GM23248 (cell line): Measurements from ENCODE around the gene EDAR. TPM values are rescaled to one million over a fixed set of nuclear protein-coding genes. Genes with fewer than 3 reads are reported as not detected.

Experiments
- DNase-seq: peaks from one replicate; pipeline ENCODE4 v3.0.0-alpha.2; 2015
- H2AFZ ChIP-seq: fragments of 200-600 bp; sonication (generic); 2 replicates; pipeline ENCODE4 v1.6.1; 2016; ENCODE audit warnings: antibody characterized with exemption
- H3F3A ChIP-seq: fragments of 200-600 bp; sonication (generic); 2 replicates; pipeline ENCODE4 v1.6.1; 2016; ENCODE audit warnings: mild to moderate bottlenecking, antibody characterized with exemption, mixed run types; ENCODE audit not compliant: insufficient read depth
- H3K27ac ChIP-seq: fragments of 200-600 bp; sonication (generic); 2 replicates; pipeline ENCODE4 v1.5.1; 2016; ENCODE audit warnings: mild to moderate bottlenecking
- H3K27me3 ChIP-seq: fragments of 200-600 bp; sonication (generic); replicated peaks from 2 replicates; pipeline ENCODE4 v1.6.1; 2016; ENCODE audit warnings: mild to moderate bottlenecking; ENCODE audit not compliant: insufficient read depth
- H3K36me3 ChIP-seq: fragments of 200-600 bp; sonication (generic); 2 replicates; pipeline ENCODE4 v1.6.1; 2016; ENCODE audit warnings: low read depth, mild to moderate bottlenecking
- H3K4me1 ChIP-seq: fragments of 200-600 bp; sonication (generic); 2 replicates; pipeline ENCODE4 v1.6.1; 2016; ENCODE audit warnings: mild to moderate bottlenecking; ENCODE audit not compliant: insufficient read depth
- H3K4me2 ChIP-seq: fragments of 200-600 bp; sonication (generic); one replicate; pipeline ENCODE4 v1.6.1; 2016; ENCODE audit warnings: mild to moderate bottlenecking; ENCODE audit not compliant: unreplicated experiment
- H3K4me3 ChIP-seq: fragments of 200-600 bp; sonication (generic); 2 replicates; pipeline ENCODE4 v1.5.1; 2016; ENCODE audit warnings: mild to moderate bottlenecking
- H3K79me2 ChIP-seq: fragments of 200-600 bp; sonication (generic); 2 replicates; pipeline ENCODE4 v1.6.1; 2016; ENCODE audit warnings: mild to moderate bottlenecking; ENCODE audit not compliant: insufficient read depth
- H3K9ac ChIP-seq: fragments of 200-600 bp; sonication (generic); 2 replicates; pipeline ENCODE4 v1.6.1; 2016; ENCODE audit warnings: mild to moderate bottlenecking
- H3K9me2 ChIP-seq: fragments of 200-600 bp; sonication (generic); 2 replicates; pipeline ENCODE4 v1.6.1; 2016; ENCODE audit warnings: mixed run types, mild to moderate bottlenecking, moderate library complexity; ENCODE audit not compliant: insufficient read depth
- H3K9me3 ChIP-seq: fragments of 200-600 bp; sonication (generic); one replicate; pipeline ENCODE4 v1.6.1; 2017; ENCODE audit warnings: low read depth
- H4K20me1 ChIP-seq: fragments of 200-600 bp; sonication (generic); 2 replicates; pipeline ENCODE4 v1.6.0; 2016; ENCODE audit not compliant: insufficient read depth
- EZH2 ChIP-seq: fragments of 200-600 bp; sonication (generic); IDR thresholded peaks from 2 replicates; pipeline ENCODE4 v1.6.1; 2018; ENCODE audit warnings: antibody characterized with exemption, mild to moderate bottlenecking; ENCODE audit not compliant: insufficient read depth, poor library complexity, severe bottlenecking
- EZH2phosphoT487 ChIP-seq: fragments of 200-600 bp; sonication (generic); IDR thresholded peaks from 2 replicates; pipeline ENCODE4 v1.6.1; 2018; ENCODE audit warnings: antibody characterized with exemption, moderate library complexity, mild to moderate bottlenecking, low read depth; ENCODE audit not compliant: insufficient read depth
- whole genome bisulfite sequencing, 2 experiments: methylation state at CpG; one replicate each; pipeline ENCODE4 v1.1.6; 2015 to 2017; ENCODE audit warnings: low lambda C conversion rate in 2 of 2, low coverage in 1 of 2; ENCODE audit errors: missing lambda C conversion rate in 2 of 2; 5-methylcytosine and 5-hydroxymethylcytosine counted together
- in situ Hi-C: fragments of 300-500 bp; cut with MboI; formaldehyde crosslinking; loops from 2 replicates; pipeline ENCODE4 v1.15.0; 2020
- polyA plus RNA-seq: library from polyadenylated mRNA; unstranded; fragments of >200 nt; fragmentation: Nextera tagmentation; extraction: Ambion mirVana; gene quantifications from 2 replicates; pipeline ENCODE4 v1.2.1, GENCODE V29; 2016
- total RNA-seq: library from RNA; depleted of rRNA; stranded (reverse); fragments of >200 nt; shearing (Covaris generic); gene quantifications from 2 replicates; pipeline ENCODE4 v1.2.3, GENCODE V29; 2014

EDAR gene
- total and polyA plus RNA-seq, 2 experiments from 2014 or later: not detected

DNA sequence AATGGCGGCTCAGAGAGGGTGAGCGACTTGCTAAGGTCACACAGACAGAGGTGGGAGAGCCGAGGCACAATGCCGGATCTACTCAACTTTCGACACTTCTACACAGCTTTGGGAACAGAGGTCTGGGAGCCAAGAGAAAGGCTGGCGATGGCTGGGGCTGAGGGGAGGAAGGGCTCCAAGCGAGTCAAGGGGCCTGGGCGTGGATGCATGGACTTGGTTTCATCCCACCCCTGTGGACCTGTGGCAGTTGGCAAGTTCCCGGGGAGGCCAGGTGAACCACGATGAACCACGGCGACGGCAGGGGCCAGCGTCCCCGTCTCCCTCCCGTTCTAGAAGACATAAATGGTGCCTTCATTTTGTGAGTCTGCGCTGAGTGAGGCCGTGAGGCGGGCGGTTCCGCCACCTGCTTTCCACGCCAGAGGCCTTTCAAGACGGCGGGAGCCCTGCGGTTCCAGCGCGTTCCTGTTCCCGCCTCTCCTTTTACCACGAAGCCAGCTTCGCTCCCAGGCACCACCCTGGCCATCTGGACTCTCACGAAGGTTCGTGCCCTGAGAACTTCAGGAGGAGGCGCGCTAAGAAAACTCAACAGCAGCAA, 46.7 kb downstream of the EDAR start:
- H2AFZ ChIP-seq: no peak overlapping the region
- H3K79me2 ChIP-seq: no peaks in the 10 kb centered on the region
- no peak overlapping the region for H3K9ac ChIP-seq
- no peak overlapping the region for H3K4me3 ChIP-seq
- H3F3A ChIP-seq: no peaks in the 10 kb centered on the region
- TF ChIP-seq EZH2phosphoT487: no peak
- no peak for TF ChIP-seq EZH2
- no peak overlapping the region for H3K4me2 ChIP-seq
- H3K4me1 ChIP-seq: no peaks in the 10 kb centered on the region
- no peaks in the 10 kb centered on the region for H3K9me3 ChIP-seq
- H3K9me2 ChIP-seq: no peaks in the 10 kb centered on the region
- peaks cover 60% of the 10 kb centered on the region for H3K27me3 ChIP-seq
- in situ Hi-C loops: no loop called here
- 78 to 83% methylated on average over 29 to 30 of the region's 34 CpGs for WGBS, 2 experiments
- no peaks in the 10 kb centered on the region for H4K20me1 ChIP-seq
- no peaks in the 10 kb centered on the region for H3K36me3 ChIP-seq
- H3K27ac ChIP-seq: no peak overlapping the region
- no peak for DNase-seq

DNA sequence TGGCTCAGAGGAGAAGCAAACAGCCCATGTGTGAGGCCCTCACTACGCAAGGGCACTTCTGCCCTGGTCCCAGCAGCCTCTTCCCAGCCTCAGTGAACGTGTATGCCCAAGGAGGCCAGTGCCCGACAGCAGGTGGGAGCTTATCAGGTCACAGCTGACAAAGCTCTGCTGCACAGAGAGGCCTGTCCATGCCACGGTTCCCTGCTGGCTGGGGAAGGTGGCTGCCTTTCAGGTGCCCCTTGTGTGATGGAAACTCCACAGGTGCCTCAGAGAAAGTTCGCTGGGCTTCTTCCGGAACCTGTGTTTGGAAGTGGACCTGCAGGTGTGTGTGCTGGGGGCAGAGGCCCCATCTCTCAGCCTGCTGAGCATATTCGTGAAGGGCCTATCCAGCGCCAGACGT, 47.3 kb downstream of the EDAR start:
- Histone ChIP-seq H3F3A (no peaks in the 10 kb centered on the region), H3K9me3 (no peaks in the 10 kb centered on the region), H3K79me2 (no peaks in the 10 kb centered on the region), H3K27me3 (peaks cover 58% of the 10 kb centered on the region), H2AFZ (no peak overlapping the region), H3K4me1 (no peaks in the 10 kb centered on the region), H4K20me1 (no peaks in the 10 kb centered on the region), H3K4me2 (no peak overlapping the region), H3K36me3 (no peaks in the 10 kb centered on the region), H3K9ac (no peak overlapping the region), H3K4me3 (no peak overlapping the region), H3K27ac (no peak overlapping the region), H3K9me2 (no peaks in the 10 kb centered on the region)
- 46 to 54% methylated on average over 9 of the region's 9 CpGs for WGBS, 2 experiments
- in situ Hi-C loops: no loop called here
- TF ChIP-seq EZH2phosphoT487: no peak
- TF ChIP-seq EZH2: no peak
- DNase-seq: no peak

DNA sequence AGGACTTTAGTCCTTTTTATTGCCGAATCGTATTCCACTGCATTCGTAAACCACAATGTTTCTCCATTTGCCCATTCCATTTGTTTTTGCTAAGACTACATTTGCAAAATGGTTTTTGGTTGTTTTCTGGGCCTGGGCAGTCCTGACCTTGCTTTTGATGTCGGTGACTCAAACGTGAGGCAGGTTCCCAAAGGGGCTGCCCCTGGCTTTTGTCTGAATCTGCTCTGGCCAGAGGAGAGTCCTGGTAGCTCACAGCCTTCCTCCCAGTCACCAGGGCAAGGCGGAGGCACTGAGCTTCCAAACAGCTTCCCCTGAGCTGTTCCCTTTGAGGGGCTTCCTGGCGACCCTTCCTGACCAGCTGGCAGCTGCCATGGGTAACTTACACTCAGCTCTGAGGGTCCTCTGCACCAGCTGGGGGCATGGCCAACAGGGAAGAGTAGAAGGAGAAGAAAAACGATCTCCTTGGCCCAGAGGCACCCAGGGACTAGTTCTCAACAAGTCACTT, 47.8 kb downstream of the EDAR start:
- no peaks in the 10 kb centered on the region for H3K9me3 ChIP-seq
- no peak overlapping the region for H3K9ac ChIP-seq
- no peaks in the 10 kb centered on the region for H3K36me3 ChIP-seq
- H3F3A ChIP-seq: no peaks in the 10 kb centered on the region
- no peak overlapping the region for H3K4me3 ChIP-seq
- H2AFZ ChIP-seq: no peak overlapping the region
- WGBS, 2 experiments: 49 to 51% methylated on average over 8 of the region's 8 CpGs
- TF ChIP-seq EZH2: no peak
- no peaks in the 10 kb centered on the region for H3K79me2 ChIP-seq
- DNase-seq: no peak
- H3K4me1 ChIP-seq: no peaks in the 10 kb centered on the region
- H3K4me2 ChIP-seq: no peak overlapping the region
- H3K27ac ChIP-seq: no peak overlapping the region
- peaks cover 58% of the 10 kb centered on the region for H3K27me3 ChIP-seq
- no peaks in the 10 kb centered on the region for H3K9me2 ChIP-seq
- H4K20me1 ChIP-seq: no peaks in the 10 kb centered on the region
- in situ Hi-C loops: no loop called here

DNA sequence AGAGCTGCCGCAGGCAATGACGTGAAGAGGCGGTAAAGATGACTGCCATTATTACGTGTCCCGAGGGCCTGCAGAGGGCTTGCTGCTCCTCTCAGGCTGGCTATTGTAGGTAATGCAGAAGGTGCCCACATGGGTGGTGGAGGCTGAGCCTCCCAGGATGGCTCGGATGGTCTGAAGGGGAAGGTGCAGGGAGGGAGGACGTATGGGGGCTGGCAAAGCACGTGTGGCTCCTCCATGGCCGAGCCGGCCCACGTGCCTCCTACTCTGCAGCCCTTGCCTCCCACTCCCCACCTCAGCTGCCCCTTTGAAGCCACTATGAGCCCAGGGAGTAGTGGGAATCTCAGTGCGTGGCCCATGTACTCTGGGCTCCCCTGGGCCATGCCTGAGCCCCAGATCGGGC, 48.9 kb downstream of the EDAR start:
- H3K27ac ChIP-seq: no peak overlapping the region

More for the DNA sequence above, 48.9 kb downstream of the EDAR start:
- Histone ChIP-seq H2AFZ (no peak overlapping the region), H3K4me2 (no peak overlapping the region), H3K27me3 (peaks cover 63% of the 10 kb centered on the region), H3K9me3 (no peaks in the 10 kb centered on the region), H3K4me1 (no peaks in the 10 kb centered on the region), H3K9me2 (no peaks in the 10 kb centered on the region), H3K4me3 (no peak overlapping the region), H3F3A (no peaks in the 10 kb centered on the region), H4K20me1 (no peaks in the 10 kb centered on the region), H3K36me3 (no peaks in the 10 kb centered on the region), H3K79me2 (no peaks in the 10 kb centered on the region), H3K9ac (no peak overlapping the region)
- TF ChIP-seq EZH2 (no peak), EZH2phosphoT487 (no peak)
- no peak for DNase-seq
- 37% methylated on average over 13 of the region's 13 CpGs for WGBS, 2 experiments
- in situ Hi-C loops: no loop called here
